Cardiac atrium fibroblast (primary cell): ENCODE measurements around the gene C1orf116. TPM values are rescaled to one million over a fixed set of nuclear protein-coding genes. Genes with fewer than 3 reads are reported as not detected.

Source experiments
- total RNA-seq: library from RNA; depleted of rRNA; stranded (reverse); fragments of >200 nt; gene quantifications from 2 replicates; pipeline ENCODE4 v1.2.3, GENCODE V29; 2015

C1orf116 gene
- not detected in 2 replicates for total RNA-seq

DNA sequence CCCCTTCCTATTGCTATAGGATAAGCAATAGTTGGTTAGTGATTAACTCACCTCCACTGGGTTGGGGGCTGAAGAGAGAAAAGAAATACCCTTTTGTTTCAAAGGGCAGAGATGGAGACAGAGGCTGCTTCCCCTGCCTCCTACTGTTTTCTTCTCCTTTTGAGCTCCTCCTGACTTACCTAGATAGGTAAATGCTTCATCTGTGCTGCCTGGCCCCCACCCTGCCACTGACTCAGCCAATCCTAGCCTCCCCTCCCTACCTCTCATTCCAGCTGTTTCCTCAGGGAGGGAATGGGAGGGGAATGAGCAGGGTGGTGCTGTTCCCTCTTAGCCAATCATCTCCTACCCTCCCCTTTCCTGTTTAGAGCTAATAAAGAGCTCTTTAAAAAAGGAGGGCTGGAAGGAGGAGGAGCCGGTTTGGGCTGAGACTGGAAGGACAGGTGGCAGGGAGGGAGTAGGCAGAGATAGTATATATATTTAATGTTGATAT lies at the start of gene C1orf116:
Gene C1orf116, minus strand, starts transcription at position 229 of the 490 bp plus-strand sequence. CDS start 5,158 bp downstream, outside the sequence.

DNA sequence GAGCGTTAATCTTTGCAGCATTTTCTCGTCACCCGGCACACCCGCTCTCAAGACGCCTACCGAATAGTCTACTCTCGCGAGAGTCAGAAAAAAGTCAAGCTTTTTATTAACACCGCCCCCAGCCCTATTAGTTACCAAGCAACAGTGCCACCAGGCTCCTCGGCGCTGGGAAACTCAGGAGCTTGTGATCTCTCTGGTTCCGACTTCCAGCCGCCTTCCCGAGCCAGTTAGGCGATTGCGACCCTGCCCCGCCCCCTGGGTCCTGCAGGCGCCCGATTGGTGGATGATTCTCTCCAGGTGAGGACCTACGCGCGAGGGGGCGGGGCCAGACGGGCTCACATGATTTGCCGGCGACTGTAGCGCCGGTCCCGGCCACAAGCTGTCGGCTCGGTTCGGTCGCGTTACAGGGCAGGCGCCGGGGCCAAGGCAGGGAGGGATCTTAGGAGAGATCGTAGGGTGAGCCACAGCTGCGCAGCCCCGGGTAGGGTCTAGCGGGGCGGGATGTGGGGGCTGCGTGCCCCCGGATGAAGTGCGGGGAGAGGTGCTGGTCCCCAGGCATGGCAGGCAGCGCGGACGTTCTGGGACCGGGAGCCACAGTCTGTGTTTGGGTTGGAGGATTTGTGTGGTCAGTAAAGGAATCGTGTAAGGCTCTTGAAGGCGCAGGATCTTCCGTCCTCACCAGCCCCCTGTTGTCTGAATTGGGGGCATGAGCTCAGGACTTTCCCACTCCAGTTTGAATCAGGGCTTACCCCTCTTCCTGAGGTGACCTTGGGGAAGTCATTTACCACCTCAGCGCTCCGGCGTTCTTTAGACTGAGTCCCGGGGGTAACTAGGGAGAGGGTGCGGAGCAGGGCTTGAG lies 20.6 kb upstream of the C1orf116 start, which contains the start of gene PFKFB2:
Gene PFKFB2, plus strand, starts transcription at position 365 of the 859 bp plus-strand sequence. CDS start 1,443 bp downstream, outside the sequence.

DNA sequence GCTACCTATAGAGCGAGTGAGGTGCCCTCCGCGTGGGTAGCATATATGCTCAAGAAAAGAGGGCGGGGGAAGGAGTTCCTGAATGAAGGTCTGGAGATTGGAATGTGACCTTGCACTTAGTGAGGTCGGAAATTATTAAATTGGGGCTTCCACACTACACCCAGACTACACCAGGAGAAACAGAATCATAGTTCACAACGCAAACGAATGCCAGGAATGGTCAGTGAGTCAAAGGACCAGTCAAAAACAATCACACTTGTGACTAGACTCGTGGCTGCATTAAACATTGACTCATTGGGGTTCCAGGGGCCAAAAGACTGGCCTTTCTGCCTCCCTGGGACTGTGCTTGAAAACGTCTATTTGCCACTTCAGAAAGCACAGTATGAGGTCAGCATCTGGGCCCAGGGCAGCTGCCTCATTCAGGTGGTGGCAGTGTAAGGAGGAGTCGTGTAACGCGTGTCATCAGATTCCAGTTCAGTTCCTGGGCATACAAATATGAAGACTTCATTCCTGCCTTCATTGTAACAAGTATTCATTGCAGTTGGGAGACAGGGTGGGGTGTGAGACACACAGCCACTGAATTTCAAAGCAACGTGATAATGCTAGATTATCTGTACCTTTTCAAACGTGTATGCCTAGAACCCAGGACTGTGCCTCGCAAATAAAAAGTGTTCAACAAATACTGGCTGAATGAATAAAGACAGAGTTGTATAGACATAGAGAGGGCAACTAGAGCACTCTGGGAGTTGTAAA lies 18.8 kb upstream of the C1orf116 start, which contains the start of gene YOD1:
Gene YOD1, minus strand, starts transcription at position 18 of the 753 bp plus-strand sequence. CDS start 178 bp downstream, outside the sequence.

DNA sequence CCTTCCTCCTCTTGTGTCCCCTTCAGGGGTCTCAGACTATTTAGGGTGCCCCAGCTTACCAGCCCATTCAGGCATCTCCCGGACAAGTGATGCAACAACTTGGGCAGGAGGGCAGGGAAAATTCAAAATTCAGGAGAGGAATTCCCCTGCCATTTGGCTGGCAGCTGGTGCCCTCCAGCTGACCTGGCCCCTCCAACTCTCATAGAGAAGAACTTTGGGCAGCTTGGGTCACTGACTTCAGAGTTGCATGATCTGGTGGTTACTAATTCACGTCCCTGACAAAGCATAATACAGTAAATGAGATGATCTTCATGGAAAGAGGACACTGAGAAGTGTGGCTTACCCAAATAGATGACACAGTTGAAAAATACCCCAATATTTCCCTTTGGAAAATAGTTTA lies 62.1 kb downstream of the C1orf116 start, which contains the start of gene FCAMR:
Gene FCAMR, minus strand, starts transcription at position 15 of the 400 bp plus-strand sequence. CDS start 335 bp downstream, outside the sequence.

Other genes starting within 250 kb of the C1orf116 start
- gene IL20, start 167.1 kb downstream of the C1orf116 start, total RNA-seq, result not detected in 2 replicates
- 0.81 TPM in 1 of 2 replicates, not detected in the other for gene IL24, start 135.3 kb downstream of the C1orf116 start, total RNA-seq
- gene FCMR, start 110.8 kb downstream of the C1orf116 start, total RNA-seq, result 1.8 and 8.1 TPM in 2 replicates
- gene PIGR, start 86.3 kb downstream of the C1orf116 start, total RNA-seq, result not detected in 2 replicates
- gene FCAMR, start 62.3 kb downstream of the C1orf116 start, total RNA-seq, result not detected in 2 replicates
- 3.8 and 4.5 TPM in 2 replicates for gene YOD1, start 18.5 kb upstream of the C1orf116 start, total RNA-seq
- gene PFKFB2, start 20.5 kb upstream of the C1orf116 start, total RNA-seq, result 0.72 and 2.4 TPM in 2 replicates
- gene C4BPB, start 56.1 kb upstream of the C1orf116 start, total RNA-seq, result not detected in 2 replicates
- gene C4BPA, start 71.5 kb upstream of the C1orf116 start, total RNA-seq, result under 0.01 TPM in 1 of 2 replicates, not detected in the other